ENCODE results near the gene CDH23. TPM values are rescaled to one million over a fixed set of nuclear protein-coding genes. Genes with fewer than 3 reads are reported as not detected.

The CDH23 gene
- total and polyA plus RNA-seq, 2 donors: 3.6 to 9.9 TPM

GRCh38 chr10:71375952-71376351 is 20.8 kb upstream of the CDH23 start:
- Histone ChIP-seq H3K36me3 (ENCODE audit: insufficient read depth) (no peaks in the 10 kb centered on the region), H3K4me1 (ENCODE audit: insufficient read depth) (peaks cover 2% of the 10 kb centered on the region), H3K27ac (ENCODE audit: low read depth) (no peak overlapping the region), H3K4me3 (ENCODE audit: low read depth, low read length) (no peak overlapping the region)
- no peak for DNase-seq (ENCODE audit: extremely low spot score)
- 52% methylated on average over 3 of the region's 3 CpGs for WGBS

- Histone ChIP-seq H3K36me3 (ENCODE audit: insufficient read depth) (no peaks in the 10 kb centered on the region), H3K27ac (ENCODE audit: low read depth) (no peak overlapping the region), H3K4me3 (ENCODE audit: low read depth, low read length) (no peak overlapping the region), H3K4me1 (ENCODE audit: insufficient read depth) (peaks cover 2% of the 10 kb centered on the region)
- WGBS: 62% methylated on average over 6 of the region's 6 CpGs
- DNase-seq (ENCODE audit: extremely low spot score): no peak
Observed at GRCh38 chr10:71378336-71379117, 18.2 kb upstream of the CDH23 start.

DNA sequence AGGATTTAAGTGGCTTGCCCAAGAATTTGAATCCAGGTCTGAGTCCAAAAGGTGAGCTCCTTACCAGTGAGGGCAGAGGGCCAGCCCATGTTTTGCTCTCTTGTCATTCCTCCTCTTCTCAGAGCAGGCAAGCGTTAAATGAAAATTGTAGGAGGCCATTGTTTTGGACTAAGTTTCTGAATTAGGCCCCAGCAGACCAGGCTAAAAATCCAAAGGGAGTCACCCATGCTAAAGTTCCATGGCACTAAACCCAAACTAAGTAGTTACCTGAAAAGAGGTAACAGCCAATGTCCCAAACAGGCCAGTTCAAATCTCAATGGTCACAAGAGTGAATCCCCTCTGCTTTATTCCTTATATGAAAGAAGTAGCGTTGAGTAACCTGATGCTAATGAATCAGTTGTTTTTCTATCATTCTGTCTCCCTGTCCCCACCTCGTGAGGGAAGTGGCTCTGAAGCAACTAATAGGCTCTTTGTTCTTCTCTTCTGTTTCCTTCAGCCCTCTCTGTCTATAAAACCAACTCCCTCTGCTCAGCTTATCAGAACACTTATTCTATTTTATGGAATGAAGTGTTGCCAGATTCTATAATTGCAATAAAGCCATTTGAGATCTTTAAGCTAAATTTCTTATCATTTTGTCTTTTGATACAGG is 17.5 kb upstream of the CDH23 start:
- DNase-seq (ENCODE audit: extremely low spot score): no peak
- Histone ChIP-seq H3K4me1 (ENCODE audit: insufficient read depth) (peaks cover 2% of the 10 kb centered on the region), H3K36me3 (ENCODE audit: insufficient read depth) (no peaks in the 10 kb centered on the region), H3K27ac (ENCODE audit: low read depth) (no peak overlapping the region), H3K4me3 (ENCODE audit: low read depth, low read length) (no peak overlapping the region)
- 72% methylated on average over 3 of the region's 3 CpGs for WGBS

DNA sequence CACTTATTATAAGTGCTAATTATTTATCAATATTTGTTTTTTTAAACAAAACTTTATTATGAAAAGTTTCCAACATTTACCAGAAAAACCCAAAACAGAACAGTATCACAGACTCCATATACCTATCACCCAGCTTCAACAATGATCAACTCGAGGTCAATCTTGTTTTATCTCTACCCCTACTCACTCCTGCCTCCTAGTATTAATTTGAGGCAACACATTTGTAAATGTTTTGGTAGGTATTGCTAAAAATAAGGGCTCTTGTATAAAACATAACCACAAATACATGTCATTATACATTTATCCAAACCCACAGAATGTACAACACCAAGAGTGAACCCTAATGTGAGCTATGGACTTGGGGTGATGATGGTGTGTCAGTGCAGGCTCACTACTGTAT is 15.9 kb upstream of the CDH23 start:
- Histone ChIP-seq H3K36me3 (ENCODE audit: insufficient read depth) (no peaks in the 10 kb centered on the region), H3K27ac (ENCODE audit: low read depth) (no peak overlapping the region), H3K4me1 (ENCODE audit: insufficient read depth) (peaks cover 2% of the 10 kb centered on the region), H3K4me3 (ENCODE audit: low read depth, low read length) (no peak overlapping the region)
- DNase-seq (ENCODE audit: extremely low spot score): no peak
- 40% methylated on average over 1 of the region's 1 CpG for WGBS

DNA sequence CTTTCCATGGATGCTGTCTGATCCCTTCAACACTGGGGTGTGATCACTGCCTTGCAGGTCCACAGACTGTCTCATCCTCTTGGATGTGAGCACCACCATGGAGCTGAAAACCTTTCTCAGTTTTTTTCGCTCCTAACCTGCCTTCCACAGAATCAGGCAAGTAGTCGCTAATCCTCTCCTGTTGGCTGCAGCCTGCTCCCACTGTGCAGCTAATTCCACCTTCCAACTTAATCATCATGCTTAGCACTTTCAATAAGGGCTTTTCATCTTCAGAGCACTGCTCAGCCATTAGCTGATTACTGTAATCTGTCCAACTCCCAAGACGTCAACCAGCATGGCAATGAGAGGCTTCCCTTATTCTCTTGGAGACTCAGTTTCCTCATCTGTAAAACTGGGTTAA is 15.1 kb upstream of the CDH23 start:
- WGBS: 84% methylated on average over 3 of the region's 3 CpGs
- Histone ChIP-seq H3K4me3 (ENCODE audit: low read depth, low read length) (no peak overlapping the region), H3K4me1 (ENCODE audit: insufficient read depth) (peaks cover 2% of the 10 kb centered on the region), H3K27ac (ENCODE audit: low read depth) (no peak overlapping the region), H3K36me3 (ENCODE audit: insufficient read depth) (no peaks in the 10 kb centered on the region)
- no peak for DNase-seq (ENCODE audit: extremely low spot score)

DNA sequence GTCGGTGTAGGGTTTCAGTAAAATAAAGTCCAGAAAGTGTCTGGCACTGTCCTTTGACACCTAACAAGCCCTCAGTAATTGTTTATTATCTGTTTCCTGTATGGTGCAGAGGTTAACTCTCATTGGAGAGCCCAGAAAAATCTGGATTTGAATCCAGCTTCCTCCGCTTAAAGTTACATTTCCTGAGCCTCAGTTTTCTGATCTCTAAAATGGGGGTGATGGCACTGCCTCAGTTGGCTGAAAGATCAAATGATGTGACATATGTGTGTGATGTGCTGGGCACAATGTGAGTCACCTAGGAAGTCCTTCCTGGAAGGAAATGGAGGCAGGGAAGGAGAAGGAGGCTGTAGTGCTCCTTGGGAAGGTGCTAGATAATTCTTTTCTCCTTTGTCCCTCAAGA is 14.7 kb upstream of the CDH23 start:
- 90% methylated on average over 2 of the region's 2 CpGs for WGBS
- H3K27ac ChIP-seq (ENCODE audit: low read depth): no peak overlapping the region
- H3K4me1 ChIP-seq (ENCODE audit: insufficient read depth): peaks cover 2% of the 10 kb centered on the region

GRCh38 chr10:71382757-71383156 is 14.0 kb upstream of the CDH23 start:
- WGBS: 90% methylated on average over 1 of the region's 1 CpG
- no peak for DNase-seq (ENCODE audit: extremely low spot score)
- H3K27ac ChIP-seq (ENCODE audit: low read depth): no peak overlapping the region
- no peak overlapping the region for H3K4me3 ChIP-seq (ENCODE audit: low read depth, low read length)
- peaks cover 2% of the 10 kb centered on the region for H3K4me1 ChIP-seq (ENCODE audit: insufficient read depth)
- no peaks in the 10 kb centered on the region for H3K36me3 ChIP-seq (ENCODE audit: insufficient read depth)

More for the DNA sequence above, 14.7 kb upstream of the CDH23 start:
- Histone ChIP-seq H3K36me3 (ENCODE audit: insufficient read depth) (no peaks in the 10 kb centered on the region), H3K4me3 (ENCODE audit: low read depth, low read length) (no peak overlapping the region)
- no peak for DNase-seq (ENCODE audit: extremely low spot score)

- no peak overlapping the region for H3K27ac ChIP-seq (ENCODE audit: low read depth)
- H3K4me3 ChIP-seq (ENCODE audit: low read depth, low read length): no peak overlapping the region
- WGBS: 29% methylated on average over 10 of the region's 10 CpGs
- H3K36me3 ChIP-seq (ENCODE audit: insufficient read depth): no peaks in the 10 kb centered on the region
- no peak for DNase-seq (ENCODE audit: extremely low spot score)
- H3K4me1 ChIP-seq (ENCODE audit: insufficient read depth): no peaks in the 10 kb centered on the region
Observed at GRCh38 chr10:71383972-71384687, 12.6 kb upstream of the CDH23 start.

GRCh38 chr10:71388171-71388570 is 8.5 kb upstream of the CDH23 start:
- Histone ChIP-seq H3K36me3 (ENCODE audit: insufficient read depth) (no peaks in the 10 kb centered on the region), H3K4me1 (ENCODE audit: insufficient read depth) (no peaks in the 10 kb centered on the region), H3K27ac (ENCODE audit: low read depth) (no peak overlapping the region), H3K4me3 (ENCODE audit: low read depth, low read length) (no peak overlapping the region)
- no peak for DNase-seq (ENCODE audit: extremely low spot score)
- 75% methylated on average over 5 of the region's 5 CpGs for WGBS

DNA sequence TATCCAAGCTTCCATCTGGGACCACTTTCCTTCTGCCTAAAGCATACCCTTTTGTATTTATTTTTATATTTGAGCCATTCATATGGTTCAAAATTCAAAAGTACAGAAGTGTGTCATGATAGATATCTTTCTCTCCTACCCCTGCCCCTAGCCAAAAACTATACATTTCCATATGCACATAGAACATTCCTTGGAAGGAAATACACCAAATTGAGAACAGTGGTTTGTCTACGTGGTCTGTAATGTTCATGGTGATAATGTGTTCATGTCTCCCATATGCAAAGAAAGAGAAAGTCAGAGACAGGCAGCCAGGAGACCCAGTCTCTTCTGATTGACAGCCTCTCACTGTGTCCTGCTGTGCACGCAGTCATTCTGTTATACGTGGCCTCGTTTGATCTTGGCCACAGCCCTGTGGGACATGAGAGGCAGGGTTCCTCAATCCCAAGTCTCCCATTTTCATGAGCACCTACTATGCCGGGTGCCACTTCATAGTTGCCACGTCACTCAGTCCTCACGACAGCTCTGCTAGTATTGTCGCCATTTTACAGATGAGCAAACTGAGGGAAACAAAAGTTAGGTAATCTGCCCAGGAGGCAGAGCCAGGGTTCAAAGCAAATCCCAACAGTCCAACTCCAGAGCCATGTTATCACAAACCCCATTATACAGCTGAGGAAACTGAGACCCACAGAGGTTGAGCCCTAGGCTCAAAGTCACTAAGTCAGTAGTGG is 8.0 kb upstream of the CDH23 start:
- 83% methylated on average over 8 of the region's 8 CpGs for WGBS
- Histone ChIP-seq H3K36me3 (ENCODE audit: insufficient read depth) (no peaks in the 10 kb centered on the region), H3K4me3 (ENCODE audit: low read depth, low read length) (no peak overlapping the region), H3K4me1 (ENCODE audit: insufficient read depth) (no peaks in the 10 kb centered on the region), H3K27ac (ENCODE audit: low read depth) (no peak overlapping the region)
- no peak for DNase-seq (ENCODE audit: extremely low spot score)

DNA sequence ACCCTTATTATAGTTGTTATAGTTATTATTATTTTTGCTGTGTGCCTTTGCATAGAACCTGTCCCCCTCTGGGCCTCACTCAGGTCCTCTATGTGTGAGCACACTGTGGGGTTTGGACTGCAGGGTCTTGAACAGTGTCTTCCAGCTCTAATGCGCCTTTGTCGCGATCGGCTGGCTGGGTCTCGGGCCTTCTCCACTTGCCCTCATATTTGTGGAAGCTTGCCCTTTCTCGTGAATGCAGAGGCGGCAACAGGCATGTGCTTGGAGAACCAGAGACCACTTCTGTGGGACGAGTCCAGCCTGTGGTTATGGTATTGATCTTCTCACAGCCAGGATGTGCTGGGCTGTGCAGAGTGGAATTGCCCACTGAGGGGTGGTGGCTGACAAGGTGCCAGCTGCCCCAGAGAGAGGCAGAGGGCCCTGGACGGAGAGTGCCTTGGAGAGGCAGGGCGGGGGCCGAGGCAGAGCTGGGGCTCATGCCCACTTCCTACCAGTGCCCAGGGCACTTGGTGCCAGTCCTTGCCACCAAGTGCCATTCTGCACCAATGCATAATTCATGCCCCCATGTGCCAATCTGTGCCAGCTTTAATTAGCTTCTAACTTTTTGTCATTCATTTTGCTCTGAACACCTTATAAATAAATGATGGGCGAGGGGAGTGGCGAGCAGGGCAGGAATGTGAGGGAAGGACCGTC is 6.8 kb upstream of the CDH23 start:
- H3K36me3 ChIP-seq (ENCODE audit: insufficient read depth): no peaks in the 10 kb centered on the region
- no peak overlapping the region for H3K27ac ChIP-seq (ENCODE audit: low read depth)
- 80% methylated on average over 14 of the region's 14 CpGs for WGBS
- no peaks in the 10 kb centered on the region for H3K4me1 ChIP-seq (ENCODE audit: insufficient read depth)
- DNase-seq (ENCODE audit: extremely low spot score): no peak
- no peak overlapping the region for H3K4me3 ChIP-seq (ENCODE audit: low read depth, low read length)

DNA sequence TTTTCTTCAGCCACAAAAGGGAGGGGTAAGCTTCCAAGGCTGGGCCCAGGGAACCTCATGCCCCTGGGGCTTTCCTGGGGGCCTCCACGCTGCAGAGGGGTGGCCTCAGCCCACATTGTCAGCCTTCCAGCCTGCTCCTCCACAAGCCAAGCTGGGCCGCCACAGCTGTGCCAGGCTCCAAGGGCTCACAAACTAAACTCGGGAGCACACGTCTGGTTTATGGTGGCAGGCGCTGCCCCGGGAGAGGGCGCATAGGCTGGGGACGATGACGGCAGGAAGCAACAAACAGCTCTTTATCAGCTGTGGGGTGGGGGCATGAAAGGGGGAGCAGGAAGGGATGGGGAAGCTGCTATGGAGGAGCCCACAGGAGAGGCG is 6.3 kb upstream of the CDH23 start:
- Histone ChIP-seq H3K36me3 (ENCODE audit: insufficient read depth) (no peaks in the 10 kb centered on the region), H3K27ac (ENCODE audit: low read depth) (no peak overlapping the region), H3K4me3 (ENCODE audit: low read depth, low read length) (no peak overlapping the region), H3K4me1 (ENCODE audit: insufficient read depth) (no peaks in the 10 kb centered on the region)
- 17% methylated on average over 10 of the region's 10 CpGs for WGBS
- DNase-seq (ENCODE audit: extremely low spot score): no peak

Data from urinary bladder (tissue), 4 donors.